Measurements from ENCODE around the gene ZNF524. TPM values are rescaled to one million over a fixed set of nuclear protein-coding genes. Genes with fewer than 3 reads are reported as not detected.
A peak's percentile ranks its signal among the peaks of the same experiment; 100 is the strongest.

The ZNF524 gene
- total RNA-seq: 10 to 100 TPM; 13.9 to 15.8 TPM
- polyA plus RNA-seq: 35.9 TPM

- CTCF ChIA-PET: interaction anchor here (1.0 to 3.9 kb wide), 4 partner anchors 19 to 133 kb away, joined by 3 to 15 read pairs (median 4); partner anchors contain the start of gene ZNF784
- Histone ChIP-seq H3K4me3 (ENCODE audit: low read length) (peak within 1 kb of the TSS; percentile 99), H3K36me3 (ENCODE audit: insufficient read depth, low read length) (peaks cover 12% of the 10 kb centered on the region), H3K27me3 (ENCODE audit: insufficient read depth, low read length, poor library complexity, severe bottlenecking) (no peaks in the 10 kb centered on the region), H3K9me3 (ENCODE audit: low read length) (no peaks in the 10 kb centered on the region), H3K4me1 (ENCODE audit: insufficient read depth, low read length) (peaks cover 23% of the 10 kb centered on the region), H3K27ac (ENCODE audit: low read depth, low read length) (peak within 1 kb of the TSS; percentile 91)
- H3K36me3 Mint-ChIP-seq: peaks cover 8 to 41% (median 10%) of the 10 kb centered on the region in 3 donors
- H3K9me3 Mint-ChIP-seq: no peaks in the 10 kb centered on the region
- peak within 1 kb of the TSS; percentile 95 to 100 (median 98) for H3K4me3 Mint-ChIP-seq
- peaks cover 21 to 35% (median 32%) of the 10 kb centered on the region in 3 donors for H3K4me1 Mint-ChIP-seq
- POLR2A ChIA-PET: interaction anchor here (0.8 to 2.5 kb wide), 18 partner anchors 16 to 1137 kb away, joined by 3 to 34 read pairs (median 5); partner anchors contain the start of genes ISOC2, KMT5C, PPP6R1 and U2AF2
- peak within 1 kb of the TSS; percentile 92 to 100 (median 98) for H3K27ac Mint-ChIP-seq
- DNase-seq: peak; percentile 74 to 94 (median 90)
- peaks cover 0 to 1% of the 10 kb centered on the region in 2 donors for H3K27me3 Mint-ChIP-seq
Measured at GRCh38 chr19:55599842-55600661, at the start of gene ZNF524. ZNF524 (plus strand) TSS chr19:55600288; CDS start chr19:55602113, 1,825 bp downstream.

- peaks cover 13 to 47% of the 10 kb centered on the region in 2 donors for H3K27me3 Mint-ChIP-seq
- no peak overlapping the region for H3K4me3 Mint-ChIP-seq
- no peaks in the 10 kb centered on the region for H3K9me3 ChIP-seq (ENCODE audit: low read length)
Measured at GRCh38 chr19:55550321-55550650, 49.8 kb upstream of the ZNF524 start.

GRCh38 chr19:55552206-55552605 lies 47.9 kb upstream of the ZNF524 start:
- H3K36me3 ChIP-seq (ENCODE audit: insufficient read depth, low read length): no peaks in the 10 kb centered on the region
- Mint-ChIP-seq H3K27me3 (peaks cover 13 to 37% of the 10 kb centered on the region in 2 donors), H3K9me3 (no peaks in the 10 kb centered on the region), H3K27ac (no peak overlapping the region), H3K36me3 (no peaks in the 10 kb centered on the region), H3K4me1 (no peaks in the 10 kb centered on the region), H3K4me3 (no peak overlapping the region)
- no peak for DNase-seq
- no peaks in the 10 kb centered on the region for H3K27me3 ChIP-seq (ENCODE audit: insufficient read depth, low read length, poor library complexity, severe bottlenecking)
- ChIA-PET CTCF (interaction anchor here (1.1 kb wide), 1 partner anchor 411 kb away, joined by 3 read pairs; no protein-coding TSS in a partner anchor), POLR2A (no interaction called here)
- no peak overlapping the region for H3K27ac ChIP-seq (ENCODE audit: low read depth, low read length)
- no peaks in the 10 kb centered on the region for H3K9me3 ChIP-seq (ENCODE audit: low read length)
- no peaks in the 10 kb centered on the region for H3K4me1 ChIP-seq (ENCODE audit: insufficient read depth, low read length)
- no peak overlapping the region for H3K4me3 ChIP-seq (ENCODE audit: low read length)

More at GRCh38 chr19:55550321-55550650, 49.8 kb upstream of the ZNF524 start:
- Mint-ChIP-seq H3K27ac (no peak overlapping the region), H3K9me3 (no peaks in the 10 kb centered on the region), H3K36me3 (no peaks in the 10 kb centered on the region), H3K4me1 (no peaks in the 10 kb centered on the region)
- H3K27ac ChIP-seq (ENCODE audit: low read depth, low read length): no peak overlapping the region
- H3K4me1 ChIP-seq (ENCODE audit: insufficient read depth, low read length): no peaks in the 10 kb centered on the region
- ChIA-PET CTCF (no interaction called here), POLR2A (no interaction called here)
- H3K27me3 ChIP-seq (ENCODE audit: insufficient read depth, low read length, poor library complexity, severe bottlenecking): no peaks in the 10 kb centered on the region
- no peaks in the 10 kb centered on the region for H3K36me3 ChIP-seq (ENCODE audit: insufficient read depth, low read length)
- no peak overlapping the region for H3K4me3 ChIP-seq (ENCODE audit: low read length)
- DNase-seq: no peak

GRCh38 chr19:55552620-55553019 lies 47.5 kb upstream of the ZNF524 start:
- Mint-ChIP-seq H3K4me3 (no peak overlapping the region), H3K36me3 (no peaks in the 10 kb centered on the region), H3K27ac (no peak overlapping the region), H3K27me3 (peaks cover 12 to 33% of the 10 kb centered on the region in 2 donors), H3K9me3 (no peaks in the 10 kb centered on the region), H3K4me1 (no peaks in the 10 kb centered on the region)
- ChIA-PET POLR2A (no interaction called here), CTCF (interaction anchor here (0.6 to 1.1 kb wide), 2 partner anchors 107 to 411 kb away, joined by 3 read pairs; no protein-coding TSS in a partner anchor)
- Histone ChIP-seq H3K36me3 (ENCODE audit: insufficient read depth, low read length) (no peaks in the 10 kb centered on the region), H3K4me1 (ENCODE audit: insufficient read depth, low read length) (no peaks in the 10 kb centered on the region), H3K27ac (ENCODE audit: low read depth, low read length) (no peak overlapping the region), H3K4me3 (ENCODE audit: low read length) (no peak overlapping the region), H3K27me3 (ENCODE audit: insufficient read depth, low read length, poor library complexity, severe bottlenecking) (no peaks in the 10 kb centered on the region), H3K9me3 (ENCODE audit: low read length) (no peaks in the 10 kb centered on the region)
- DNase-seq: peak in 1 of 5 donors; percentile 28

GRCh38 chr19:55553217-55554182 lies 46.6 kb upstream of the ZNF524 start:
- ChIA-PET CTCF (interaction anchor here (0.6 kb wide), 1 partner anchor 108 kb away, joined by 3 read pairs; no protein-coding TSS in a partner anchor), POLR2A (no interaction called here)
- Histone ChIP-seq H3K4me1 (ENCODE audit: insufficient read depth, low read length) (no peaks in the 10 kb centered on the region), H3K36me3 (ENCODE audit: insufficient read depth, low read length) (no peaks in the 10 kb centered on the region), H3K4me3 (ENCODE audit: low read length) (no peak overlapping the region), H3K27ac (ENCODE audit: low read depth, low read length) (no peak overlapping the region), H3K27me3 (ENCODE audit: insufficient read depth, low read length, poor library complexity, severe bottlenecking) (no peaks in the 10 kb centered on the region), H3K9me3 (ENCODE audit: low read length) (no peaks in the 10 kb centered on the region)
- no peak overlapping the region for H3K27ac Mint-ChIP-seq
- H3K9me3 Mint-ChIP-seq: no peaks in the 10 kb centered on the region
- no peak overlapping the region for H3K4me3 Mint-ChIP-seq
- no peaks in the 10 kb centered on the region for H3K4me1 Mint-ChIP-seq
- H3K36me3 Mint-ChIP-seq: no peaks in the 10 kb centered on the region
- DNase-seq: peak in 1 of 5 donors; percentile 23
- peaks cover 12 to 25% of the 10 kb centered on the region in 2 donors for H3K27me3 Mint-ChIP-seq

- H3K27me3 Mint-ChIP-seq: peaks cover 10 to 26% of the 10 kb centered on the region in 2 donors
- ChIA-PET CTCF (no interaction called here), POLR2A (no interaction called here)
- no peak overlapping the region for H3K27ac Mint-ChIP-seq
- no peaks in the 10 kb centered on the region for H3K9me3 ChIP-seq (ENCODE audit: low read length)
- no peak overlapping the region for H3K27ac ChIP-seq (ENCODE audit: low read depth, low read length)
- no peak overlapping the region for H3K4me3 ChIP-seq (ENCODE audit: low read length)
- H3K9me3 Mint-ChIP-seq: no peaks in the 10 kb centered on the region
- no peaks in the 10 kb centered on the region for H3K4me1 ChIP-seq (ENCODE audit: insufficient read depth, low read length)
- no peaks in the 10 kb centered on the region for H3K27me3 ChIP-seq (ENCODE audit: insufficient read depth, low read length, poor library complexity, severe bottlenecking)
- H3K36me3 Mint-ChIP-seq: no peaks in the 10 kb centered on the region
- H3K36me3 ChIP-seq (ENCODE audit: insufficient read depth, low read length): no peaks in the 10 kb centered on the region
- peak in 1 of 5 donors; percentile 13 for DNase-seq
- H3K4me1 Mint-ChIP-seq: no peaks in the 10 kb centered on the region
- no peak overlapping the region for H3K4me3 Mint-ChIP-seq
Measured at GRCh38 chr19:55554302-55554701, 45.8 kb upstream of the ZNF524 start.

- H3K4me3 Mint-ChIP-seq: no peak overlapping the region
- peaks cover 12 to 27% of the 10 kb centered on the region in 2 donors for H3K27me3 Mint-ChIP-seq
Measured at GRCh38 chr19:55554741-55555152, 45.3 kb upstream of the ZNF524 start.

More at GRCh38 chr19:55554741-55555152, 45.3 kb upstream of the ZNF524 start:
- no peaks in the 10 kb centered on the region for H3K36me3 Mint-ChIP-seq
- no peaks in the 10 kb centered on the region for H3K9me3 Mint-ChIP-seq
- Histone ChIP-seq H3K27ac (ENCODE audit: low read depth, low read length) (no peak overlapping the region), H3K36me3 (ENCODE audit: insufficient read depth, low read length) (no peaks in the 10 kb centered on the region), H3K27me3 (ENCODE audit: insufficient read depth, low read length, poor library complexity, severe bottlenecking) (no peaks in the 10 kb centered on the region), H3K4me3 (ENCODE audit: low read length) (no peak overlapping the region), H3K9me3 (ENCODE audit: low read length) (no peaks in the 10 kb centered on the region), H3K4me1 (ENCODE audit: insufficient read depth, low read length) (no peaks in the 10 kb centered on the region)
- H3K4me1 Mint-ChIP-seq: no peaks in the 10 kb centered on the region
- POLR2A ChIA-PET: no interaction called here
- no peak overlapping the region for H3K27ac Mint-ChIP-seq
- DNase-seq: peak in 1 of 5 donors; percentile 8
- CTCF ChIA-PET: no interaction called here
